HG03439 (cell line): ENCODE measurements around the gene TLL1.

ENCODE experiments used
- ATAC-seq: cut with Tn5 transposase; IDR thresholded peaks from one replicate; pipeline ENCODE4 v1.9.1; 2021; ENCODE audit warnings: mild to moderate bottlenecking, moderate library complexity; ENCODE audit not compliant: unreplicated experiment

The TLL1 gene

DNA sequence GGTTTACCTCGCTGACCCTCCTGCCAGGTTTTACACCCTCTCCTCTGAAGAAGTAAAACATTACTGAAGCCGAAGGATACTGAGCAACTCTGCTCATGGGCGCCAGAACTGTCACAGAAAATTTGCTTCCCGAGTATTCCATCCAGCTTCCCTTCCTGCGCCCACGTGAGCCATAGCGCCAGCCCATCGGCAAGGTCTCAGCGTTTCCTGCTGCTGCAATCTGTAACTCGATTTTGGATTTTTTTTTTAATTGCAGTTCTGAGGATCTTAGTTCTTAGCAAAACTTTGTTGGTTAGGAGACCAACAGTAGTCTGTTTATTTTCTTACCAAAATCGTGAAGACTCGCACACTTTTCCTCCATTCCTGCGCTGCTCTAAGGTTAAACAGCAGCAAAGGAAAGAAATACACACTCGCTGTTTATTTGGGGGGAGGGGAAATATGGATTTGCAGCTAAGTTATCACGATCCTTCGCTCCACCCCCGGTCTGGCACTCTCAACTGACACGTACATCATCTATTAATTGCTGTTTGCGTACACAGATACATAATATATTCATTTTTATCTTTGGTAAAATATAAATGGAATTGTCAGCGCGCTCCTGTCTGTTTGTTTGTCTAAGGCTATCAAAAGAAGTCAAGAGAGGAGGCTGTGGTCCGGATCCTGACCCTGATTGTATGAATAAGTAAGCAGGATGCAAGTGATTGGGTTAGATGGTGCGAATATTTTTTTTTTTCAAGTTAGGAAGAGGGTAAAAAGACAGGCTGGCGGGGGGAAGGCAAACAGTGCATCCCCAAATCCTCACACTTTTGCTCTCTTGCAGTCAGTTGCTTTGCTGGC lies at the start of gene TLL1:
Gene TLL1 (plus strand): TSS at position 777 of the 837 bp plus-strand sequence. CDS start 668 bp downstream, outside the sequence.
- ATAC-seq = no peak

DNA sequence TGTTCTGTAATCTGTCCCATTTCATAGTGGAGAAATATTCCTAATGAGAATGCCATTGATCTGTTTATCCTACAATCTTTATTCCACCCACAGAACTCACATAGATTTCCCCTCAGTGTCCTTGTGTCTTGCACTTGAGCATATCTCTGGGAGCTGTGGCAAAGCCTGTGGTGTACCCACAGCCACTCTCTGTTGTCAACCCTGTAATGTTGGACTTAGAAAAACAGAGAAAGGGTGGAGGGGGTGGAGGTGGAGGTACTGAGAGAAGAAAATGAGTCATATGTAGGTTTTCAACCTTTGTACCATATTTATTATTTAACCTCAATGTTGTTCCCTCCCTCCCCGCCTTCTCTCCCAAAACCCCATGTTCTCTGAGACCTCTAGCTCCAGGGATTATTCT lies 46.9 kb upstream of the TLL1 start:
- no peak for ATAC-seq

DNA sequence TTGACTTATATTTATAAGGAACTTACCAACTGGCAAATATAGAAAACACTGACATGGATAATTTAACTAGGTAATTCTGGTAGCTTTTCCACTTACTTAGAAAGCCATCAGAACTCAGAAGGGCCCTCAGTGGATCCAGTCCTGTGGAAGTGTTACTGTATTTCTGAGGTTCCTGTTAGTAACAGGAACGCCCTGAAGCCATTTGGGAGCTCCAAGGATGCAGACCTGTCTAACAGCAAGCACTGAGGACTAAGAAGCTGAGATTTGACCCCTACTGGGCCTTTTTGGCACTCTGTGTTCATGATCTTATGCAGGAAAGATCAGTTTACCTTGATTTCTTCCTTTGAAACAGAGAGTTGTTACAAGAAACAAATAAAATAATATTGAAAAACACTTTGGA lies 46.0 kb upstream of the TLL1 start:
- ATAC-seq = no peak

DNA sequence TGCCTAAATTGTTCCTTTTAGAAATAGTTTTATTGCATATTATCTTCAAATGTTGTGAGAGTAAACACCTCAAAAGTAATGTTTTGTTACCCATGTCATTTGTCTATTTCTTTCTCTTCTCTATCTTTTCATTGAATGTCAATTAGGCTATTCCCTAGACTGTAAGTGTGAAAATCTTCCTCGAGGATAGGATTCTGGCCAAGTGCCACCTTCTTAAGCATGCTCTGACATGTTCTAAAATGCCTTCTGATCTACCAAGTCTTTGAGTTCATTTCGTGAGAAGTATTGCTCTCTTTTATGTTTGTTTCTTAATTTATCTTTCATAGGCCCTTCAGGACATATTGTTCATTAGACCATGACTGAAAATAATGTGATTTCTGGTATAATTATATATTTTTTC lies 44.1 kb upstream of the TLL1 start:
- no peak for ATAC-seq

DNA sequence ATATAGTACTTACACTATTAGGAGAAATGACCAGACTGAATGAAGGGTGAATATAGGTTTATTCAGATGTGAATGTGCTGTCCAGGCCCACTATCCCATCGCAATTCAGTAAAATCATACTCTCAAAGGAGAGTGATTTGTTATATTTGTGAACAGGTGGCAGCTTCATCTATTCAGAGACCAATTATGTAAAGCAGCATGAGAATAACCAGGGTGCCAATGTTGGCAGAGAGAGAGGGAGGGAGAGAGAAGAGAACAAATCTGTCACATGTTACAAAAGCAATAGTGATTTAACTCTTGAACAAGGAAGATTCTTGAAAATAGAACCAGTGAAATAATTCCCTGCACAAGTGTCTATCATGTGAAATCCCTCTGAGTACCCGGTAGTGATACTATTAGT lies 38.9 kb upstream of the TLL1 start:
- ATAC-seq = no peak

DNA sequence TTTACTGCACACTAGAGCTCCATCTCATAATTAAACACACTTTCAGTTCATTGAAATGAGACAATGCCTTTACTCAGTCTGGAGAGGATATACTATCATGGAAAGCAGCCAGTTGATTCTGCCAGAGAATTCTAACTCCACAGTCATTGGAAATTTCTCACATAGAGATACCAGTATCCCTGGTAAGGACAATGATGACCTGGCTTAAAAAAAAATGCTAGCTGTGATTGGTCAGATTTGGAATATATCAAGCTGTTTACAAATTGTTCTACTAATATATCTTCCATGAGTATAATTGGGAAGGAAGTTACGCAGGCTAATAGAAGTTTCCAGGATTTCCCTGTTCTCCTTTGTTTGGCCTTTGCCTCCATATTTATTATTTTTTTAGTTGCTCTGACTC lies 34.5 kb upstream of the TLL1 start:
- ATAC-seq = no peak

DNA sequence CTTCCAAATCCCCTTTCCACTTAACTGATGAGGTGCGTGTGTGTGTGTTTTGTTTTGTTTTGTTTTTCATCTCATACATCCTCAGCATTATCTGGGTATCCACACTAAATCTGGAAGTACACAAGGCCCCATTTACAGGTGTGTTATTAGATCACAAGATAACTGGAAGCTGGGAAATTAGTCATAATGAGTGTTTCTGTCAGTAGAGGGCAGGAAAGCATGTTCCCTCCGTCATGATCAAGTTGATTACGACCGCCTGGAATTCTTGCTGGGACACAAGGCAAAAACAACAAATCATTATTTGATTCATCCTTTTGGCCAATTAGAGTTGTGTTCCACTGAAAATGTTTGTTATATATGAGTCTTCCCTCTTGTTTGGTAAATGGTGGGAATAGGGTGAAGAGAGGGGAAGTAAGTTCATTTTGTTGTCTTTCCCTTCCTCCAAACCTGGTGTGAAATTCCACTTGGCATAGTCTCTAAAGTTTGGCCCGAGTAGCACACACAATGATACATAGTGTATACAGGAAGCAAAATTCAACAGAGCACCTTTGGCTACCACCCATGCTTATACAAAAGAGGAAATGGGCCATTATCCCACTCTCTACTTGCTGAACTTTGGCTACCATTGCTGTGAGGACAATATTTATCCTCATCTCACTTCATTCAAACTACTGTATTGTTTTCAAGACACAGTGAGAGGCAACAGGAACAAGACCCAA lies 33.3 kb upstream of the TLL1 start:
- ATAC-seq = no peak

DNA sequence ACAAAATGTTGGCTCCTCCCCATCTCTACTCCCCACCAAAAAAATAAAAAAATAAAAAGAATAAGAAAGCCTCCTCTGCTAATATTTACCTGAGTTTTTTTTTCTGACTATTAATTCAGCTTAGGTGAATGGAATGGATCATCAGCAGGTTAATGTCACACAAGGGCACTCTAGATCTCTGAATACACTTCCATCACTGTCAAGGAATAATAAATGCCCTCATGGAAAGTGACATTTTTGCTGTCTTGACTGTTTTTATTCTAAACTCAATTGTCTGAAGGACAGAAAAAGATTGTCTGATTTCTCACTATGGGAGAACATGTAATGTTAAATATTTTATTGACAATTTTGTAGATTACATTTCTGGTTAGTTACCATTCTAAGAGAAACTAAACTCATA lies 30.4 kb upstream of the TLL1 start:
- ATAC-seq = no peak

DNA sequence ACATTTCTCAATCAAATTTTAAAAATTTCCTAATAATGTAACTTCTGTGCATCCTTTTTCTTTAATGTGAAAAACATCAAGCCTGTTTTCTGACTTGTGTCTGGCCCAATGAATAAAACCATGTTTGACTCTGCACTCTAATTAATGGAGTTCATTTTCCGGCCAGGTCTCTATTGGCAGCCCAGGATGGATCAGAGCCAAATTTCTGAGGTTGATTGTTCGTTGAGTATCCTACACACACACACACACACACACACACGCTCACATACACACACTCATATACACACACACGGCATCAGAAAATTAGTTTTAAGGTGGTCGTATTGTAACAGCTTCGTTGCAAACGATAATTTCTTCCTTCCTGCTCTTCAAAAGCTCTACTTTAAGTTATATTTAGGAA lies 28.9 kb upstream of the TLL1 start:
- no peak for ATAC-seq

DNA sequence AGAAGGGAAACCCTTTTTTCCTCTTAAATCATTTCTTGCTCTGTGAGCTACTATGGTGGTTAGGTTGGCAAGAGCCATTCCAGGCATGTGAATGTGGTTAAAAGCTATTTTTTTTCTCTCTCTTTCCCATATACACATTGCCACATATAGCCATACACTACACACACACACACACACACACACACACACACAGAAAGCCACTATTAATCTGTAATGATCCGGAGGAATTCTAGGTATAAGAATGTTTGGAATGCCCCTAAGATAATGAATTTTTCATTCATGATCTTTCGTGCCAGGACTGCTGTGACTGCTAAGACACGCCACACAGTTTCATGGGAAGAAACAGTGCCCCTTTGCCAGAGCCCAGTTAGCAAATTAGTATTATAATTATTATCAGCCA lies 21.8 kb upstream of the TLL1 start:
- no peak for ATAC-seq

DNA sequence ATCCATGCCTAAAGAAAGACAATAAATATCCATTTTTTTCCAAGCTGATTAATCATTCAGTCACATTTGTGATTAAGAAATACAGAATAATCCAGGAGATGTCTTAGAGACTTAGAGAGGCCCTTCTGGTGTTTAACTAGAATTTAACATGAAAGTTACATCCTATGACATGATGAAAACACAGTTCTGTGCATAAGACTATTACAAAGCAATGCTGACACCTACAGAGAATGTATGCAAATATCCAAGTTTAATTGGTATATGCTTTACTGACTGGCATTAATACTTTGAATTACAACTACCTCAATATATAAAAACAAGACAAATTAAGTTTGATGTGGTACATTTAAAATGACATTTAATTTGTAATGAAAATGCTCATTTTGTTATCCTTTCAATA lies 17.8 kb upstream of the TLL1 start:
- ATAC-seq = no peak

DNA sequence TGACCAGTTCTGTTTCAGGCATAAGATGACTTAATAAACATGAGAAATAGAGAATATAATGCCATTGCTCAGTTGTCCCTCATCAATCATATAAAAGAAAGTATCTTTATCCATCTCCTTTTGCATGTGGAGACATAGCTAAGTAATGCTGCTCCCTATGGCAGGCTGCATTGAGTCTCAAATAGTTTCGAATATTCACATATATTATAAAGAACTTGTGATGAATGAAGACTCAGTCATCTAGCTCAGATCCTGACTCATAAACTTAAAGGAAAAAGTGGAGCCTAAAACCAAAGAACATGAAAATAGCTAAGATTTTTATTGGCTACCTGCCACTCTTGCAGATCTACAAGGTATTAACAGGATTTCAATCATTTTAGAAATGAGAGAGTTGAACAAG lies 11.7 kb upstream of the TLL1 start:
- ATAC-seq = no peak

DNA sequence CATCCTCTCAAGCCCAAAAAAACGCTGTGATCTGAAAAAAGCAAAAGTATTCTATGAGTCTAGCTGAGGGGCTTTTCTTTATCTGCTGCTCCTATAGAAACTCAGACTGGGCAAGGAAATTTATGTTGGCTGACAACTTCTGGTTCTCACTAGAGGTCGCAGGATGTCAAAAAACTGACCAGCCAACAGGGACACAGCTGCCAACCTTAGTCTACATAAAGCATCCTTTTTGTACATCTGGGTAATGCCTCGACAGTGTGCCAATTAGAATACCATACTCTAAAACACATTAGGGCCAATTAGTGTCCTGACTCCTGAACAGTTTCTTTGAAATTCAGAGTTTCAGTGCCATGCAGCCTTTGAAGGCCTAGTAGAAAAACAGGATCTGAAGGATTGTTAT lies 8.8 kb upstream of the TLL1 start:
- ATAC-seq = no peak

DNA sequence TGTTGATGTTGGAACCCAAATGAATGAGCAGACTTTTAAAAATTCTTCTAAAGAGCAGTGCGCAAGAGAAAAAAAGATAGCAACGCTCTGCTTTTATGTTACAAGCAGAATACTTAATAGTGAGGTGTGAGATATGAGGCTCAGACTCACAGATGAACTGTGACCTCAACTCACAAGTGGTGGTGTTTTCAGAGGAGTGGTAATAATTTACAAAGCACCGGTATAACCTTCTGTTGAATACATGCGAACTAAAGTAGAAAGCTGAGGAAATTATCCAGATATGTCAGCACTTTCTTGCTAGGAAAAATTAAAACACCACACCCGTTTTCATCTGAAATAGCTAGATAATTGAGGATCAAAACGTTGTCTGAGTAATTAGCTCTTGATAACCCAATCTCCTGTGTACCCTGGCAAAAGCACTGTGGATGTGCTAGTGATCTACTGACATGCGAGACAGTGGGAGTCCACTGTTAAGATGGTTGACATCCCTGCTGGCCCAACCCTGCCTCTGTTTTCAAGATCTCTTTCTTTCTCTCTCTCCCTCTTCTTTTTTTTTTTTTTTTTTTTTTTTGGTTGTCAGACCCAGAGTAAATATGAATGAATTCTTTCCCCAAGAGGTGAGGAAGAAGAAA lies 6.9 kb upstream of the TLL1 start:
- ATAC-seq = no peak

DNA sequence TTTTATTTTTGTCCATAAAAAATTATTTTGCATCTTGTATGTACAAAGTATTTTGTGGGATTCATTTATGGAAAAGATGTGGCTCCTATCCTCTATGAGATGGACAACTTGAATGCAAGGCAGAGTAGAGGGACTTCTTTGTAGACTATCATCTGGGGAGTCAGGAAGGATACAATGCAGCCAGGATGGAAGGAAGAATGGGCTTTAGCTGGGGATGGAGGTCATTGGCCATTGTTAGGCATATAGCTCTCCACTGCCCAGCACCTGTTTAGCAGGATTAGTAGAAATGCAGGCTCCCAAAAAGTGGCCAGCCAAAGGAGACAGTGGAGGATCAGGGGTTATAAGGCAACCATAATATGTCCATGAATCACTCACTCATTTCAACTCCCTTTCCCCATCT lies 5.1 kb upstream of the TLL1 start:
- no peak for ATAC-seq

DNA sequence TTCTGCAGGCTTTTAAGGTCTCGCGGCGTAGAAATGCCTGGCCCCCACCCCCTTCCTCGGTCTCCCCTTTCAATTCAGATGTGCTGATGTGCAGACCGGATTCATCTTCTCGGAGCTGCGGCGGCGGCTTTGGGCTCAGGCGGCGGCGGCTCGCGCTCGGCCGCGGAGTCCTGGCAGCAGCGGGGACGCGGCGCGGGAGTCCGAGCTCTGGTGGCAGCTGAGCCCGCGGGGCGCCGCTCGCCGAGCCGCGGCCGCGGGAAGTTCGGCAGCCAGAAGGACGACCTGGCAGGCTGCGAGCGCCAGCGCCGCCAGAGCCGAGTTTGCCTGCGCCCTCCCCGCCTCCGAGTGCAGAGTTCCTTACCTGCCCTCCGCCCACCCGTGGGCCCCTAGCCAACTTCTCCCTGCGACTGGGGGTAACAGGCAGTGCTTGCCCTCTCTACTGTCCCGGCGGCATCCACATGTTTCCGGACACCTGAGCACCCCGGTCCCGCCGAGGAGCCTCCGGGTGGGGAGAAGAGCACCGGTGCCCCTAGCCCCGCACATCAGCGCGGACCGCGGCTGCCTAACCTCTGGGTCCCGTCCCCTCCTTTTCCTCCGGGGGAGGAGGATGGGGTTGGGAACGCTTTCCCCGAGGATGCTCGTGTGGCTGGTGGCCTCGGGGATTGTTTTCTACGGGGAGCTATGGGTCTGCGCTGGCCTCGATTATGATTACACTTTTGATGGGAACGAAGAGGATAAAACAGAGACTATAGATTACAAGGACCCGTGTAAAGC lies 448 bp downstream of the TLL1 start:
- no peak for ATAC-seq

DNA sequence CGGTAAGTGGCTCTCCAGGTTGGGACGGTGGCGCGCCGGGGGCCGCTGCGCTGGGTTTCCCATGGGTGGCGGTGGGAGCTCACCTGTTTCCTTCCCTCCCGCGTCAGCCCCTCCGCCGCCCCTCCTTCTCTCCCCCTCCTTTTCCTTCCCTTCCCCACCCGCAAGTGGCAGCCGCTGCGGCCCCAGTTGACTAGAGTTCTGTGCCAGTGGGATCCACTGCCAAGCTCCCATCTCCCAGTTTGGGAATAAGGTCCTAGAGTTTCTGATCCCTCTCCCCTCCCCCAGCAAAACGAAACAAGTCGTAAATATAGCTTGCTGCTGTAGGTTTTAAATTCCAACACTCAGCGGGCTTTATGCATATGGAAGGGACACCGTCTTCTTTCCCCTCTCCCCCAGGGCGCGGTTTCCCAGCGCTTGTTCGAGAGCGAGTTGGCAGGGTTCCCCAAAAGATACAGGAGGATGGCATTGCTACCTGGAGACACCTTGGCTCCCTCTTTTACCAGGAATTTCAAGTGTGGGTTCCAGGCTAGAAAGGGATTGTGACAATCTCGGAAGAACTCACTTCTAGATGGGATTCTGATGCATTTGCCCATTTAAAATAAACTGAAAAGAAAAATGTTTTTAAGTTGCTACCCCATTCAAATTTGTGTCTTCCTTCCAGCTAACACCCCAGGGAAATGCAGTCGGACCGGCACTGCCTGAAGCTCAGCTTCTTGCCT lies 1.2 kb downstream of the TLL1 start:
- ATAC-seq = no peak

DNA sequence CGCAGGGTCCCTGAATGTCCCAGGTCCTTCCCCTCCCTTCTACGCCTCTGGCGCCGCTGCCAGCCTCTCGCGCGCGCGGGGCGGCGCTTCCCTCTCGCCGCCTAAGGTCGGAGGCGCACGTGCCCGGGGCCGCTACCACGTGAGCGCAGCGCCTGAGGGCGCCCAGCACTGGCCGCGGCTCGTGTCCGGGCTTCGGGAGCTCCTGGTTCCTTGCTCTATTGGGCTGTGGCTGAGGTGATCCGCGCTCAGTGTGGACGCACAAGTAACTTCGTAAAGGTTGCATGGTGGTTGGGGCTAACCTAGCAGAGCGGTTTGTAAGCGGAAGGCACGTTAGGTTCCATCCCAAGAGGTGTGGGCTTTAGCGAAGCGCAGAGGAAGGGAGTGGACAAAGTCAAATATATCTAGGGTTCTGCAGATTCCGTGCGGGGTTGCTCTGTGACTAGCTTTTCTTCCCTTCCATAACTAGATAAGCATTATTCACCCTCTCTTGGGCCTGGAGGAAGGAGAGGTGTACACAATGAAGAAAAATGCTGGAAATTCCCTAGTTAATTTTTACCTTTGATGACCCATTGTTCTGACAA lies 1.8 kb downstream of the TLL1 start:
- no peak for ATAC-seq

DNA sequence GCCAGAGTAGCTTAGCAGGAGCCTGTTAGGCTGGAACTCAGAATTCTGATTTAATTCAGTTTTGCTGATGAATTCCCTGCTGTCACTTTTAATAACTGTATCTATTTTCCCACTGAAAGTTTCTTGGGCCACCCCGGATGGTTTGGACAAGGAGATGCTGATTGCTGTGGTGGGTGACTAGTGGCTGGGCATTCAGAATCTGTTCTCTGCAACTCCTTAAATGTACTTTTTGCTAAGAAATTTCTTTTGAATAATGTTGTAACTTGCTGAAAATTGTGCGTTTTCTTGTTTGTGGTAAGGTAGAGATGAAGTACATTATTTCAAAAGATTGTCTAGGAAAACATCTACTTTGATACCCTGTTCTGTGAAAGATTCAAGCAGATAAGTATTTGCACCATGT lies 2.4 kb downstream of the TLL1 start:
- no peak for ATAC-seq

DNA sequence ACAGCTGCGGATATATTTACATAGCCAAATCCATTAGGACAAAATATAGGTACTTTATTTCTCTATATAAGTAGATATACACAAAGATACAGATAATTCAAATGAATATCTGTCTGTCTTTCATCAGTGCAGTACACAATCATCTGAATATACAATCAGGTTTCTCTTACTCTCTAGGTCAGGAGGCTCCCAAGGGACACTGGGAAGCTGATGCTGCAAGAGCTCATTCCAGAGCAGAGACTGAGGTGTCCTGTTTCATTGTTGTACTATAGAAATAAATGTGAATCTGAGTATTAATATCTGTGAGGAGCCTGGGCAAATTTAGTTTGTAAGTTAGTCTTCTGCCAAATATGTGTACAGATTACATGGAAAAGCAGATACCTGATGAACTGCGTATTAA lies 4.2 kb downstream of the TLL1 start:
- no peak for ATAC-seq
